HepG2 (cell line): ENCODE data around the gene TAF1A. TPM values are rescaled to one million over a fixed set of nuclear protein-coding genes. Genes with fewer than 3 reads are reported as not detected.

Experiments used
- ATAC-seq: fragments of 200-7000 bp; cut with Tn5 transposase; 3 replicates; pipeline ENCODE4 v1.9.1; 2020; ENCODE audit warnings: mild to moderate bottlenecking, moderate library complexity
- BruUV-seq: library from RNA; stranded (reverse); fragments of 400-500 nt; replicated peaks from 2 replicates; lab custom pipeline; 2021; lab: Mats Ljungman, UMichigan
- CTCF ChIA-PET: fragments of 300-600 bp; formaldehyde crosslinking; extraction: SDS; loops from one replicate; lab custom pipeline; 2021; ENCODE audit warnings: low total read pairs, inconsistent platforms, low intra/inter-chr PET ratio; lab: Yijun Ruan, JAX
- POLR2A ChIA-PET: fragments of 350-600 bp; sonication (Branson Sonifier 250); formaldehyde crosslinking; loops from one replicate; lab custom pipeline; 2020; ENCODE audit warnings: antibody characterized with exemption, inconsistent platforms; lab: Yijun Ruan, JAX
- DNase-seq: peaks from one replicate; pipeline ENCODE4 v3.0.0-alpha.2; 2015; ENCODE audit warnings: low spot score
- FAIRE-seq: peaks from 3 replicates; lab custom pipeline; 2011; peaks lifted over from hg19 to GRCh38; lab: Jason Lieb, UNC
- H2AFZ ChIP-seq: one replicate; pipeline ENCODE4 v1.6.1; 2011; ENCODE audit warnings: low read length, inconsistent platforms
- H3K27ac ChIP-seq: fragments of 300-600 bp; 3 replicates; pipeline ENCODE4 v1.8.0; 2011; ENCODE audit warnings: mixed run types, mild to moderate bottlenecking, mixed read lengths, low read length, inconsistent platforms; ENCODE audit not compliant: insufficient read depth; ENCODE audit errors: extremely low read length
- H3K27me3 ChIP-seq, 2 experiments: fragments of 200-600 bp in 1 of 2; 2 replicates in 1 of 2; 3 replicates in 1 of 2; pipeline versions ENCODE4 v1.6.0 to v1.8.0; 2011; ENCODE audit warnings: low read length in 2 of 2, mild to moderate bottlenecking in 2 of 2, moderate library complexity in 2 of 2, inconsistent platforms in 1 of 2; ENCODE audit not compliant: insufficient read depth in 2 of 2, control insufficient read depth in 1 of 2
- H3K36me3 ChIP-seq, 2 experiments: fragments of 200-600 bp in 1 of 2; replicated peaks in 1 of 2; 2 replicates in 1 of 2; 3 replicates in 1 of 2; pipeline versions ENCODE4 v1.5.1 to v1.8.0; 2011; ENCODE audit warnings: low read length in 2 of 2, inconsistent platforms in 1 of 2; ENCODE audit not compliant: insufficient read depth in 2 of 2, control insufficient read depth in 1 of 2
- H3K4me1 ChIP-seq: 2 replicates; pipeline ENCODE4 v1.5.1; 2012; ENCODE audit warnings: low read length, inconsistent platforms; ENCODE audit not compliant: insufficient read depth
- H3K4me2 ChIP-seq: 2 replicates; pipeline ENCODE4 v1.6.0; 2011; ENCODE audit warnings: low read depth, low read length, inconsistent platforms
- H3K4me3 ChIP-seq, 3 experiments: fragments of 200-600 bp in 1 of 3; sonication (generic), shearing (Covaris generic) in 1 of 3; replicated peaks in 1 of 3; 2 replicates each; pipeline ENCODE4 v1.5.1; 2011 to 2016; ENCODE audit warnings: low read length in 3 of 3, inconsistent platforms in 2 of 3, low read depth in 2 of 3, mild to moderate bottlenecking in 2 of 3, control low read depth in 1 of 3, mixed read lengths in 1 of 3; ENCODE audit not compliant: insufficient read depth in 1 of 3
- H3K79me2 ChIP-seq: one replicate; pipeline ENCODE4 v1.6.1; 2011; ENCODE audit warnings: low read length, inconsistent platforms; ENCODE audit not compliant: insufficient read depth
- H3K9ac ChIP-seq: 2 replicates; pipeline ENCODE4 v1.6.0; 2011; ENCODE audit warnings: mild to moderate bottlenecking, low read depth, low read length, inconsistent platforms; ENCODE audit not compliant: insufficient read depth
- H3K9me3 ChIP-seq: 2 replicates; pipeline ENCODE4 v1.5.1; 2012; ENCODE audit warnings: mild to moderate bottlenecking, low read length
- H4K20me1 ChIP-seq: 2 replicates; pipeline ENCODE4 v1.6.0; 2011; ENCODE audit warnings: inconsistent platforms, mild to moderate bottlenecking, low read length, moderate library complexity; ENCODE audit not compliant: insufficient read depth
- AFF4 ChIP-seq: sonication (generic); formaldehyde crosslinking; IDR thresholded peaks from 2 replicates; pipeline ENCODE4 v1.4.0; 2020; ENCODE audit warnings: missing genetic modification reagents
- ATF7 ChIP-seq, 2 experiments: fragments of 450-650 bp in 1 of 2; sonication (generic) in 1 of 2; formaldehyde crosslinking in 1 of 2; IDR thresholded peaks; 2 replicates each; pipeline versions ENCODE4 v1.4.0 to v1.6.1; 2016 to 2020; ENCODE audit warnings: antibody characterized with exemption in 1 of 2, mild to moderate bottlenecking in 1 of 2, missing genetic modification reagents in 1 of 2
- JDP2 ChIP-seq: sonication (generic); formaldehyde crosslinking; IDR thresholded peaks from 2 replicates; pipeline ENCODE4 v1.8.1; 2022; ENCODE audit warnings: missing genetic modification reagents, borderline replicate concordance
- MTF2 ChIP-seq: sonication (generic); formaldehyde crosslinking; IDR thresholded peaks from 2 replicates; pipeline ENCODE4 v1.5.0; 2020; ENCODE audit warnings: missing genetic modification reagents, borderline replicate concordance
- SP2 ChIP-seq: sonication (generic); formaldehyde crosslinking; IDR thresholded peaks from 2 replicates; pipeline ENCODE4 v1.5.1; 2020; ENCODE audit warnings: mild to moderate bottlenecking, missing genetic modification reagents
- ZBTB8A ChIP-seq: sonication (generic); formaldehyde crosslinking; IDR thresholded peaks from 2 replicates; pipeline ENCODE4 v1.4.0; 2020; ENCODE audit warnings: mild to moderate bottlenecking, low read depth, missing genetic modification reagents, borderline replicate concordance
- ZNF292 ChIP-seq: sonication (generic); formaldehyde crosslinking; IDR thresholded peaks from 2 replicates; pipeline ENCODE4 v1.8.1; 2022; ENCODE audit warnings: mild to moderate bottlenecking, low read depth, missing genetic modification reagents, borderline replicate concordance
- ZNF841 ChIP-seq: sonication (generic); formaldehyde crosslinking; IDR thresholded peaks from 2 replicates; pipeline ENCODE4 v1.8.1; 2023; ENCODE audit warnings: missing genetic modification reagents, borderline replicate concordance
- ZXDC ChIP-seq: sonication (generic); formaldehyde crosslinking; IDR thresholded peaks from 2 replicates; pipeline ENCODE4 v1.5.0; 2020; ENCODE audit warnings: mild to moderate bottlenecking, missing genetic modification reagents
- WGBS: methylation state at CpG from one replicate; pipeline ENCODE4 v1.1.6; 2017; ENCODE audit warnings: low lambda C conversion rate; 5-methylcytosine and 5-hydroxymethylcytosine counted together
- in situ Hi-C: cut with HindIII; loops from 2 replicates; pipeline ENCODE4 v1.10.0; 2017; ENCODE audit warnings: low pct_unique_long_range_greater_than_20kb; ENCODE audit not compliant: extremely low pct_ligation_motif_present
- intact Hi-C: fragments of 100-400 bp; cut with micrococcal nuclease; formaldehyde crosslinking; loops from one replicate; pipeline ENCODE4 v1.10.0; 2022; ENCODE audit not compliant: unreplicated experiment
- polyA plus RNA-seq, 8 experiments: library from polyadenylated mRNA; depleted of rRNA in 3 of 8; stranded (reverse) in 7 of 8; unstranded in 1 of 8; fragments of >200 nt; fragmentation: Illumina TruSeq in 4 of 8; extraction: Trizol in 4 of 8; gene quantifications; 2 replicates each; pipeline versions ENCODE4 v1.2.1 to v1.2.3, GENCODE V29; 2011 to 2016; ENCODE audit warnings: low read depth in 4 of 8, missing spikeins in 1 of 8, mixed read lengths in 1 of 8; ENCODE audit not compliant: insufficient read depth in 1 of 8
- total RNA-seq, 5 experiments: library from RNA; depleted of rRNA; stranded (reverse); fragments of >200 nt; fragmentation: Illumina TruSeq; extraction: Trizol; gene quantifications; 2 replicates each; pipeline ENCODE4 v1.2.3, GENCODE V29; 2016; ENCODE audit warnings: low read depth in 1 of 5

The TAF1A gene
- total and polyA plus RNA-seq, 2 of the 13 experiments (the other 11 are each of a cell fraction or from before 2014, with no cell fraction given) = 3.3 to 10.7 TPM

GRCh38 chr1:222623458-222623857, 33.7 kb upstream of the TAF1A start (continued):
- TF ChIP-seq ZBTB8A (CRISPR knock-in tag) (no peak), ATF7 (IDR thresholded peaks at IDR 0.05) (no peak), ATF7 (CRISPR knock-in tag; IDR thresholded peaks at IDR 0.05) (no peak)

GRCh38 chr1:222622765-222623164, 33.0 kb upstream of the TAF1A start:
- ATAC-seq (no peak), FAIRE-seq (no peak), DNase-seq (no peak)
- ChIA-PET CTCF (no interaction called here), POLR2A (no interaction called here)
- Histone ChIP-seq H3K4me3 (no peak overlapping the region), H2AFZ (no peak overlapping the region), H3K27me3 (no peaks in the 10 kb centered on the region; a peak in 1 of 5 replicates), H3K4me2 (no peak overlapping the region), H3K9ac (no peak overlapping the region), H3K36me3 (peaks cover 11 to 50% of the 10 kb centered on the region in 2 experiments), H3K27ac (no peak overlapping the region), H4K20me1 (0 out of 2 replicates have a peak, but pooled peaks cover 6% of the 10 kb centered on the region), H3K9me3 (no peaks in the 10 kb centered on the region), H3K4me1 (peaks cover 16% of the 10 kb centered on the region), H3K79me2 (peaks cover 17% of the 10 kb centered on the region)
- 94% methylated on average over 5 of the region's 5 CpGs for WGBS
- intact Hi-C loops (no loop called here), in situ Hi-C loops (no loop called here)
- BruUV-seq = no TSS peak
- TF ChIP-seq ZXDC = no peak
- no peak for TF ChIP-seq SP2
- no peak for TF ChIP-seq ZNF292
- no peak for TF ChIP-seq AFF4
- TF ChIP-seq ZNF841 (CRISPR knock-in tag) = no peak
- no peak for TF ChIP-seq MTF2
- TF ChIP-seq JDP2 (CRISPR knock-in tag) = no peak
